ENCODE data around the gene SUCLG1.

Gene SUCLG1

DNA sequence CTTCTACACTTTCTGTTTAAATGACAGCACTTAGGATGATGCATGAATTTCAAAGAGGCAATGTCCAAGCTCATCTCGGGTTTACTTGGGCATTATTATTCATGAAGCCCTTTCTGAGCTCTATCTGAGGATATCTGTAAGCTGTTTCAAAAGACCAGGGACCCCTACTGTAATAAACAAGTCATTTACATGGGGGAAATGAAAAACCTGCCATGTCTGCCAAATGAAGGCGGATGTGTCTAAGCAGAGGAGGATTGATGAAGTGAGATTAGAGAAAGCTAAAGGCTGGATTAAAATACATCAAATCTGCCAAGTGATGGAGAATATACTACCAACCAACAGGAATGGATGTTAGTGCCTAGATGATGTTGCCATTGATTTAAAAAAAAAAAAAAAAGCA is 64.5 kb downstream of the SUCLG1 start:
- Histone ChIP-seq H3K9me3 (ENCODE audit: control insufficient read depth, insufficient read depth, low read length) (no peaks in the 10 kb centered on the region), H3K27ac (ENCODE audit: low read length) (no peak overlapping the region), H3K4me1 (ENCODE audit: control insufficient read depth, insufficient read depth, low read length) (no peaks in the 10 kb centered on the region), H3K4me3 (ENCODE audit: low read length) (no peak overlapping the region), H3K36me3 (ENCODE audit: control insufficient read depth, insufficient read depth, low read length) (no peaks in the 10 kb centered on the region), H3K27me3 (ENCODE audit: control insufficient read depth, insufficient read depth, low read length) (no peaks in the 10 kb centered on the region)
- no peak for DNase-seq (ENCODE audit: low read depth, low spot score)
- no CpG with 5 or more reads among the region's 2 CpGs for WGBS (ENCODE audit: insufficient coverage, insufficient read length)

DNA sequence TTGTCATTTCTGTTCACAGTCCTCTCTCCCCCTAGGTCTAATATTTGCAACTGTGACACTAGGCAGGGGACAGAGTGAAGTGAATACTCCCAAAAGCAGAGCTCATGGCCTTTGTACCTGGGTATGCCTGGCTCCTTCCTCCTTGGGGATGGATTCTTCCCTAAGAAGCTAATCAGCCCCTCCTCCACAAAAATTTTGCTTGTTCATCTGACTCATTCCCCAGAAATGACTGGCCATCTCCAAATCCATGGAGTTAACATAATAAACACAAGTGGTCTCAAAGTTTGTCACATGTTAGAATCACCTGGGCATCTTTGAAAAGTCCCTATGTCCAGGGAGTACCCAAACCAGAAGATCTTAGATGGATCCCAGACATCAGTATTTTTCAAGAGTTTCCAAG is 65.3 kb downstream of the SUCLG1 start:
- DNase-seq (ENCODE audit: low read depth, low spot score): no peak
- no peaks in the 10 kb centered on the region for H3K36me3 ChIP-seq (ENCODE audit: control insufficient read depth, insufficient read depth, low read length)
- H3K4me1 ChIP-seq (ENCODE audit: control insufficient read depth, insufficient read depth, low read length): no peaks in the 10 kb centered on the region
- H3K27me3 ChIP-seq (ENCODE audit: control insufficient read depth, insufficient read depth, low read length): no peaks in the 10 kb centered on the region
- no peak overlapping the region for H3K27ac ChIP-seq (ENCODE audit: low read length)
- H3K4me3 ChIP-seq (ENCODE audit: low read length): no peak overlapping the region
- H3K9me3 ChIP-seq (ENCODE audit: control insufficient read depth, insufficient read depth, low read length): no peaks in the 10 kb centered on the region; the same call in 1 of the 2 replicates

DNA sequence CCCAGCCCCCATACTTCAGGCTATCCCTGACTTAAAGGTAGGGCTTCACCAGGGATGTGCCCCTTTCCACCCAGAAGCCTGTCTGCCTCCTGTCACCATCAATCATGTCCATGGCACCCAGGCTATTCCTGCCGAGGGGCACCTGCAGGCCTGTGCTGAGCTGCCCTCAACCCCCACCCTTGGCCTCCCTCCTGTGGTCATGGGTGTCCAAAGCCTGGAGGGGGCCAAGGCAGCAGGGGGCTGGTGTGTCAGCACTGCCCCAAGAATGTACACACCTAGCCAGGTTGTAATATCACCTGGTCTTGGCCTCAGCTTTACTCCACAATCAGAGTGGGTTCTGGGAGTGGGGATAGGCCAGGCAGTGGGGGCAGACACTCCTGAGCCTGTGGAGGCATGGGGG is 69.3 kb downstream of the SUCLG1 start:
- Histone ChIP-seq H3K36me3 (ENCODE audit: control insufficient read depth, insufficient read depth, low read length) (no peaks in the 10 kb centered on the region), H3K27me3 (ENCODE audit: control insufficient read depth, insufficient read depth, low read length) (no peaks in the 10 kb centered on the region), H3K4me3 (ENCODE audit: low read length) (no peak overlapping the region), H3K9me3 (ENCODE audit: control insufficient read depth, insufficient read depth, low read length) (no peaks in the 10 kb centered on the region; the same call in 1 of the 2 replicates), H3K27ac (ENCODE audit: low read length) (no peak overlapping the region), H3K4me1 (ENCODE audit: control insufficient read depth, insufficient read depth, low read length) (no peaks in the 10 kb centered on the region)
- no peak for DNase-seq (ENCODE audit: low read depth, low spot score)
- no CpG with 5 or more reads among the region's 1 CpG for WGBS (ENCODE audit: insufficient coverage, insufficient read length)

DNA sequence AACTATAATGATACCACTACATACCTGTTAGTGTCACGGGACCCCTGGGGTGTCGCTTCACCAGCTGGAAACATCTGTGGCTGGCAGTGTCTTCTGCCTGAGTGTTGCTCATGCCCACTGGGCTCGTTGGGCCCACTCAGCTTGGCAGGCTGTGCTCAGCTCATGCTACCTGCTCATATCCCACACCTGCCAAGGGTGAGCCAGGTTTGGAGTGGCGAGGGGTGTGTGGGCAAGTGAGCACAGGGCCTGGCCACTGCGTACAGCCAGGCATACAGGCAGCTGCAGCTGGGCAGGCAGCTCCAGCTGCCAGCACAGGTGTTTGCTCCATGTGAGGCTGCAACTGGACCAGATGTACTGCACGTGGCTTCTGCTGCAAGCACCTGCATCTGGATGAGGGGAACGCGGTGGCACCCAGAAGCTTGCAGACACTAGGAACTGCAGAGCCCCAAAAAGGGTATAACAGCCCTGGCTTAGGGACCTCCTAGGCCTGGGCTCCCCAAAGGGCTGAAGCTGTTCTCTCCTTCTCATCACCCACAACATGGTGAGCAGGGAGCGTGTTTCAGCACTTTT is 70.1 kb downstream of the SUCLG1 start:
- Histone ChIP-seq H3K27ac (ENCODE audit: low read length) (no peak overlapping the region), H3K4me1 (ENCODE audit: control insufficient read depth, insufficient read depth, low read length) (no peaks in the 10 kb centered on the region), H3K9me3 (ENCODE audit: control insufficient read depth, insufficient read depth, low read length) (no peaks in the 10 kb centered on the region; the same call in 1 of the 2 replicates), H3K4me3 (ENCODE audit: low read length) (no peak overlapping the region; the same call in 1 of the 2 replicates), H3K36me3 (ENCODE audit: control insufficient read depth, insufficient read depth, low read length) (no peaks in the 10 kb centered on the region), H3K27me3 (ENCODE audit: control insufficient read depth, insufficient read depth, low read length) (no peaks in the 10 kb centered on the region)
- no peak for DNase-seq (ENCODE audit: low read depth, low spot score)
- WGBS (ENCODE audit: insufficient coverage, insufficient read length): no CpG with 5 or more reads among the region's 9 CpGs

DNA sequence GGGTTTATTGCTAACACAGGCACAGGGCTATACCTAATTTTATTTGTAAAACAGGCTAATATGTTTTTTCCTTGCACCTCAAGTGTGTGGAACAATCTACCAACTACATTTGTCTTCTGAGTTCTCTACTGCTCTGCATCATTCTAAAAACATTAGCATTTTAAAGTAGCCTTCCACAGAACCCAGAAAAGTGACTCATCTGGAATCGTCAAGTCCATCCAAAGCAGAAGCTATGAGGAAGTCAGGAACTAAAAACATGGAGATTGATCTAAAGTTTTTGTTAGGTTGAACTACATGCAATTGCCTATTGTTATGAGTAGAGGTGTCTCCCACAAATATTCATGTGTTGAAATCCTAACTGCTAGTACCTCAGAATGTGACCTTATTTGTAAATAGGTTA is 70.9 kb downstream of the SUCLG1 start:
- no peak overlapping the region for H3K4me3 ChIP-seq (ENCODE audit: low read length)
- no peak overlapping the region for H3K27ac ChIP-seq (ENCODE audit: low read length)
- H3K36me3 ChIP-seq (ENCODE audit: control insufficient read depth, insufficient read depth, low read length): no peaks in the 10 kb centered on the region
- no peaks in the 10 kb centered on the region for H3K27me3 ChIP-seq (ENCODE audit: control insufficient read depth, insufficient read depth, low read length)
- no peaks in the 10 kb centered on the region for H3K4me1 ChIP-seq (ENCODE audit: control insufficient read depth, insufficient read depth, low read length)
- WGBS (ENCODE audit: insufficient coverage, insufficient read length): no CpG with 5 or more reads among the region's 1 CpG
- no peaks in the 10 kb centered on the region; the same call in 1 of the 2 replicates for H3K9me3 ChIP-seq (ENCODE audit: control insufficient read depth, insufficient read depth, low read length)
- no peak for DNase-seq (ENCODE audit: low read depth, low spot score)

DNA sequence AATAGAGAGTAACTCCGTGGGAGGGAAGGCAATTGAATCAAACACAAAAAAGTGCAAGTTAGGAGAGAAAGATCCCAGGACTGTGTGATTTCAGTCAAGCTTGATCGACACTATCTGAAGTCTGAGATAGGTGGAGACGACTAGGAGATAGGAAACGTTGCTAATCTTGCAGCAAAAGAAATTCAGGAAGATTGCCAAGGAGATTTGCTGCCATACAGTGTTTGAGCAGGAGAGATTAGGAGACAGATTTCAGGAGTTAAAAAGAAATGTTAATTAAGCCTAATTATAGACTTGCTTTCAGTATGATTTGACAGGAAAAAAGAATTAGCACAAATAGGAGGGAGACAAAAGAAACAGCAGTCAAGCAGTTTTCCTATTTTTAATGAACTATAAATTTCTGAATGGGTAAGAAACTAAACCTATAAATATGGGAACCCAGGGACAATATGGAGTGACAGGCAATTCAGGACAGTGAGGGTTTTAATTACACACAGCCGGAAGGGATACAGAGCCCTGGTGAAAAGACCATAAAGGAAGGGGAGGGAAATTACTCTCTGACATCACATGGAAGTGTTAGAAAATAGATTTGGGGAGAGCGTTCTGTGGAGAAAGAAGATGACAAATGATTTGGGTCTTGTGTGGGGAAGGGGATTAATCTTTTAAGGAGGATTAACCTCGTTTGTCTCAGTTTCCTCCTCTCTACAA is 72.6 kb downstream of the SUCLG1 start:
- no peak overlapping the region for H3K27ac ChIP-seq (ENCODE audit: low read length)
- no peak overlapping the region for H3K4me3 ChIP-seq (ENCODE audit: low read length)
- no CpG with 5 or more reads among the region's 7 CpGs for WGBS (ENCODE audit: insufficient coverage, insufficient read length)
- no peak for DNase-seq (ENCODE audit: low read depth, low spot score)
- no peaks in the 10 kb centered on the region; the same call in 1 of the 2 replicates for H3K9me3 ChIP-seq (ENCODE audit: control insufficient read depth, insufficient read depth, low read length)
- H3K36me3 ChIP-seq (ENCODE audit: control insufficient read depth, insufficient read depth, low read length): no peaks in the 10 kb centered on the region
- no peaks in the 10 kb centered on the region for H3K4me1 ChIP-seq (ENCODE audit: control insufficient read depth, insufficient read depth, low read length)
- H3K27me3 ChIP-seq (ENCODE audit: control insufficient read depth, insufficient read depth, low read length): no peaks in the 10 kb centered on the region

DNA sequence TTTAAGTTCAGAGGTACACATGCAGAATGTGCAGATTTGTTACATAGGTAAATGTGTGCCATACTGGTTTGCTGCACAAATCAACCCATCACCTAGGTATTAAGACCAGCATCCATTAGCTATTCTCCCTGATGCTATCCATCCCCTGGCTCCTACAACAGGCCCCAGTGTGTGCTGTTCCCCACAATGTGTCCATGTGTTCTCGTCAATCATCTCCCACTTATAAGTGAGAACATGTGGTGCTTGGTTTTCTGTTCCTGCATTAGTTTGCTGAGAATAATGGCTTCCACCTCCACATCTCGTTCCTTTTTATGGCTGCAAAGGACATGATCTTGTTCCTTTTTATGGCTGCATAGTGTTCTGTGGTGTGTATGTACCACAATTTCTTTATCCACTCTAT is 75.8 kb downstream of the SUCLG1 start:
- Histone ChIP-seq H3K4me1 (ENCODE audit: control insufficient read depth, insufficient read depth, low read length) (no peaks in the 10 kb centered on the region), H3K27me3 (ENCODE audit: control insufficient read depth, insufficient read depth, low read length) (no peaks in the 10 kb centered on the region), H3K36me3 (ENCODE audit: control insufficient read depth, insufficient read depth, low read length) (no peaks in the 10 kb centered on the region), H3K27ac (ENCODE audit: low read length) (no peak overlapping the region), H3K9me3 (ENCODE audit: control insufficient read depth, insufficient read depth, low read length) (no peaks in the 10 kb centered on the region), H3K4me3 (ENCODE audit: low read length) (no peak overlapping the region)
- WGBS (ENCODE audit: insufficient coverage, insufficient read length): no CpG with 5 or more reads among the region's 2 CpGs
- DNase-seq (ENCODE audit: low read depth, low spot score): no peak

DNA sequence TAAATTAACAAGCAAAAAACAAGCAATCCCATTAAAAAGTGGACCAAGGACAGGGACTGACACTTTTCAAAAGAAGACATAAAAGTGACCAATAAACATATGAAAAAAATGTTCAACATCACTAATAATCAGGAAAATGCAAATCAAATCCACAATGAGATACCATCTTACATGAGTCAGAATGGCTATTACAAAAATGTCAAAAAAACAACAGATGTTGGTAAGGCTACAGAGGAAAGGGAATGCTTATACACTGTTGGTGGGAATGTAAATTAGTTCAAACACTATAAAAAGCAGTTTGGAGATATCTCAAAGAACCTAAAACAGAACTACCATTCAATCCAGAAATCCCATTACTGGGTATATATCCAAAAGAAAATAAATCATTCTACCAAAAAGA is 78.2 kb downstream of the SUCLG1 start:
- no peak overlapping the region for H3K27ac ChIP-seq (ENCODE audit: low read length)
- H3K27me3 ChIP-seq (ENCODE audit: control insufficient read depth, insufficient read depth, low read length): no peaks in the 10 kb centered on the region
- no peak overlapping the region for H3K4me3 ChIP-seq (ENCODE audit: low read length)
- no peak for DNase-seq (ENCODE audit: low read depth, low spot score)
- no peaks in the 10 kb centered on the region for H3K36me3 ChIP-seq (ENCODE audit: control insufficient read depth, insufficient read depth, low read length)
- no peaks in the 10 kb centered on the region for H3K4me1 ChIP-seq (ENCODE audit: control insufficient read depth, insufficient read depth, low read length)
- H3K9me3 ChIP-seq (ENCODE audit: control insufficient read depth, insufficient read depth, low read length): no peaks in the 10 kb centered on the region

DNA sequence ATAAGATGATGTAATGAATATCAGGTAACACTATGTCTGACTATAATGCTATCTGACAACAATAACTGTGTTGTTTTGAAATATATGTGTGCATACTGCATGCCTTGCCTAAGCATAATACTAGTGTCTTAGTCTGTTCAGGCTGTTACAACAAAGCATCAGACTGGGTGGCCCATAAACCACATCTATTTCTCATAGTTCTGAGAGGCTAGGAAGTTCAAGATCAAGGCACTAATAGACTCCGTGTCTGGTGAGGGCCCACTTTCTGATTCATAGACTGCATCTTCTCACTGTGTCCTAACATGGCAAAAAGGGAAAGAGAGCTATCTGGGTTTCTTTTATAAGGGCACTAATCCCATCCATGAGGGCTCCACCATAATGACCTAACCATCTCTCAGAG is 80.1 kb downstream of the SUCLG1 start:
- H3K9me3 ChIP-seq (ENCODE audit: control insufficient read depth, insufficient read depth, low read length): no peaks in the 10 kb centered on the region
- no peaks in the 10 kb centered on the region for H3K36me3 ChIP-seq (ENCODE audit: control insufficient read depth, insufficient read depth, low read length)
- no peaks in the 10 kb centered on the region for H3K4me1 ChIP-seq (ENCODE audit: control insufficient read depth, insufficient read depth, low read length)
- H3K27ac ChIP-seq (ENCODE audit: low read length): no peak overlapping the region
- no peak overlapping the region for H3K4me3 ChIP-seq (ENCODE audit: low read length)
- H3K27me3 ChIP-seq (ENCODE audit: control insufficient read depth, insufficient read depth, low read length): no peaks in the 10 kb centered on the region
- DNase-seq (ENCODE audit: low read depth, low spot score): no peak
- WGBS (ENCODE audit: insufficient coverage, insufficient read length): no CpG with 5 or more reads among the region's 1 CpG

DNA sequence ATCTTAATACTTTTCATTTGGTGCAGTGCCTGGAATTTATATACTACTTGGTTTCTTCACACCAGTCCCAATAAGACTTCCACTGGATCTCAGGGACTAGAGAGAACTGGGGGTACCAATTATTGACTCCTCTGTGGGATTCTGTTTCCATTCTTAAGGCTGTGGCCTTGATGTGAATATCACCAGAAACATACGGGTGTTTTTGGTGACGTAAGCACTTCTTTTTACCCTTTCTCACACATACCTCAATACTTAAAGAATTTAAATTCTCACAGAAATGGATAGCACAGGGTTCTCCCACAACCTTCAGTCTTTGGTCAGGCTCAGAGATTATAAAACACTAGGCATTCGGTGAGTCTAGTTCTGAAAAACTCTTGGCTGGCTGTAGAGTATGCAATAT is 84.1 kb downstream of the SUCLG1 start:
- no peaks in the 10 kb centered on the region for H3K27me3 ChIP-seq (ENCODE audit: control insufficient read depth, insufficient read depth, low read length)
- H3K9me3 ChIP-seq (ENCODE audit: control insufficient read depth, insufficient read depth, low read length): no peaks in the 10 kb centered on the region
- no peak overlapping the region for H3K27ac ChIP-seq (ENCODE audit: low read length)
- no peak overlapping the region for H3K4me3 ChIP-seq (ENCODE audit: low read length)
- WGBS (ENCODE audit: insufficient coverage, insufficient read length): no CpG with 5 or more reads among the region's 3 CpGs
- DNase-seq (ENCODE audit: low read depth, low spot score): no peak
- no peaks in the 10 kb centered on the region for H3K36me3 ChIP-seq (ENCODE audit: control insufficient read depth, insufficient read depth, low read length)
- no peaks in the 10 kb centered on the region for H3K4me1 ChIP-seq (ENCODE audit: control insufficient read depth, insufficient read depth, low read length)

DNA sequence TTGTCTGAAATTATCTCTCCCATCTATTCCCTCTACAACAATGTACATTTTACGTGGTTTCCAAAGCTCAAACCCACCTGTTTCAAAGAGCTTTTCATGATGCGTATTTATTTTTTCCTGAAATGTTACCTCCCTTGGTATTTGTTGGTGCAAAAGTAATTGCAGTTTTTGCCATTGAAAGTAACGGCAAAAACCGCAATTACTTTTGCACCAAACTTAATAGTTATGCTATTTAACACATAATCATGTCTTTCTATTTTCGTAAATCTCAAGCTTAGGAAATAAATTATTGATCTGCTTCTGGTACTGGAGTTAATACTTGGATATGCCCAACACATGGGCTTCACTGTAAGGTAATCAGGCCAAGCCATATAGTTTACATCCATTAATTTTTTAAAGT is 85.2 kb downstream of the SUCLG1 start:
- Histone ChIP-seq H3K36me3 (ENCODE audit: control insufficient read depth, insufficient read depth, low read length) (no peaks in the 10 kb centered on the region), H3K4me3 (ENCODE audit: low read length) (no peak overlapping the region), H3K9me3 (ENCODE audit: control insufficient read depth, insufficient read depth, low read length) (no peaks in the 10 kb centered on the region), H3K27me3 (ENCODE audit: control insufficient read depth, insufficient read depth, low read length) (no peaks in the 10 kb centered on the region), H3K4me1 (ENCODE audit: control insufficient read depth, insufficient read depth, low read length) (no peaks in the 10 kb centered on the region), H3K27ac (ENCODE audit: low read length) (no peak overlapping the region)
- no peak for DNase-seq (ENCODE audit: low read depth, low spot score)
- no CpG with 5 or more reads among the region's 5 CpGs for WGBS (ENCODE audit: insufficient coverage, insufficient read length)
